ENCODE data around the gene SH2B3.
"Not testable (repeated sequence)": the region's sequence is repeated elsewhere in the genome, so short reads cannot be mapped to it uniquely, and the experiment has no call there.

The SH2B3 gene

GRCh38 chr12:111405859-111406473 lies at the start of gene SH2B3:
Gene SH2B3, plus strand, starts transcription at chr12:111405923. Its CDS starts 12,223 bp downstream, at chr12:111418146.
- peak within 1 kb of the TSS; percentile 33 for H3K27ac ChIP-seq
- no peak for DNase-seq (ENCODE audit: low read depth, low spot score)

- H3K27ac ChIP-seq: no peak overlapping the region
- no peak for DNase-seq (ENCODE audit: low read depth, low spot score)
These were observed 46.4 kb upstream of the SH2B3 start for GRCh38 chr12:111359231-111359913.

- no peak for DNase-seq (ENCODE audit: low read depth, low spot score)
- no peak overlapping the region for H3K27ac ChIP-seq
These were observed 45.8 kb upstream of the SH2B3 start for GRCh38 chr12:111359914-111360276.

GRCh38 chr12:111360325-111360930 lies 45.3 kb upstream of the SH2B3 start:
- no peak for DNase-seq (ENCODE audit: low read depth, low spot score)
- H3K27ac ChIP-seq: no peak overlapping the region

- no peak overlapping the region for H3K27ac ChIP-seq
- DNase-seq (ENCODE audit: low read depth, low spot score): no peak
These were observed 44.5 kb upstream of the SH2B3 start for GRCh38 chr12:111361073-111361716.

GRCh38 chr12:111361717-111362576 lies 43.8 kb upstream of the SH2B3 start:
- no peak for DNase-seq (ENCODE audit: low read depth, low spot score)
- no peak overlapping the region for H3K27ac ChIP-seq

- DNase-seq (ENCODE audit: low read depth, low spot score): no peak
- no peak overlapping the region for H3K27ac ChIP-seq
These were observed 42.8 kb upstream of the SH2B3 start for GRCh38 chr12:111362687-111363475.

- H3K27ac ChIP-seq: no peak overlapping the region
- no peak for DNase-seq (ENCODE audit: low read depth, low spot score)
These were observed 42.1 kb upstream of the SH2B3 start for GRCh38 chr12:111363578-111363977.

GRCh38 chr12:111366075-111366474 lies 39.6 kb upstream of the SH2B3 start:
- no peak for DNase-seq (ENCODE audit: low read depth, low spot score)
- H3K27ac ChIP-seq: no peak overlapping the region

GRCh38 chr12:111366583-111366982 lies 39.1 kb upstream of the SH2B3 start:
- no peak for DNase-seq (ENCODE audit: low read depth, low spot score)

GRCh38 chr12:111367661-111368221 lies 38.0 kb upstream of the SH2B3 start:
- H3K27ac ChIP-seq: no peak overlapping the region
- no peak for DNase-seq (ENCODE audit: low read depth, low spot score)

More at GRCh38 chr12:111366583-111366982, 39.1 kb upstream of the SH2B3 start:
- H3K27ac ChIP-seq: no peak overlapping the region

- H3K27ac ChIP-seq: no peak overlapping the region
- DNase-seq (ENCODE audit: low read depth, low spot score): no peak
These were observed 37.4 kb upstream of the SH2B3 start for GRCh38 chr12:111368291-111368787.

- DNase-seq (ENCODE audit: low read depth, low spot score): no peak
- no peak within 1 kb of the TSS for H3K27ac ChIP-seq
These were observed 36.8 kb upstream of the SH2B3 start, which contains the start of gene PHETA1 for GRCh38 chr12:111368788-111369495. Gene PHETA1, minus strand, starts transcription at chr12:111369095. Its CDS starts 5,668 bp downstream, at chr12:111363427.

GRCh38 chr12:111369496-111370220 lies 36.1 kb upstream of the SH2B3 start:
- H3K27ac ChIP-seq: no peak overlapping the region
- DNase-seq (ENCODE audit: low read depth, low spot score): no peak

- not testable (repeated sequence) for DNase-seq (ENCODE audit: low read depth, low spot score); H3K27ac ChIP-seq
These were observed 32.5 kb upstream of the SH2B3 start for GRCh38 chr12:111373231-111373630.

GRCh38 chr12:111377440-111377839 lies 28.3 kb upstream of the SH2B3 start:
- DNase-seq (ENCODE audit: low read depth, low spot score): no peak
- H3K27ac ChIP-seq: no peak overlapping the region

GRCh38 chr12:111379942-111380554 lies 25.7 kb upstream of the SH2B3 start:
- no peak overlapping the region for H3K27ac ChIP-seq
- no peak for DNase-seq (ENCODE audit: low read depth, low spot score)

Measured in epithelial cell of prostate (primary cell).